ENCODE data around the gene NEUROG3.
"Not testable (repeated sequence)": the region's sequence is repeated elsewhere in the genome, so short reads cannot be mapped to it uniquely, and the experiment has no call there.

NEUROG3 gene

DNA sequence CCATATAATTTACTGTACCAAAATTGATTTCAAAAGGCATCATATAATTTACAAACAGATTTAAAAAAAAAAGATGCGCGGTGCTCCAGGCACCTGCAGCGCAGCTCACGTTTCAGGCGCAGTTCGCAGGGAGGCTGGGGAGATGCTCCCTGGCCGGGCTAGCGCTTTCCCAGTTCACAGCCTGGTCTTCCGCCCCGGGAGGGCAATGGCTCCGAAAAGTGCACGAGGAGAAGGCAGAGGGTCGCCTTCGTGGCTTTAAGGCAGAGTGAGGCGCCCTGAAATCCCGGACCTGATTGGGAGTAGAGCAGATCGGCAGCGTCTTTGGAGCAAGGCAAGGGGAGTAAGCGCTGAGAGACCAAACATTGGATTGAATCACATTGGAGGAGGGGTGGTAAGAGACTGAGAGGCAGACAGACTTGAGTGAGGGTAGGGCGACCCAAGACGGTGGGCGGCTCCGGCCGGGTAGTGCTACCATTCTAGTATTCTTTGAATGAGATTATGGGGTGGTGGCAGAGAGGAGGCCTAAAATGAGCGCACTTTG lies 1.5 kb downstream of the NEUROG3 start:
- DNase-seq (ENCODE audit: low read depth) = no peak

DNA sequence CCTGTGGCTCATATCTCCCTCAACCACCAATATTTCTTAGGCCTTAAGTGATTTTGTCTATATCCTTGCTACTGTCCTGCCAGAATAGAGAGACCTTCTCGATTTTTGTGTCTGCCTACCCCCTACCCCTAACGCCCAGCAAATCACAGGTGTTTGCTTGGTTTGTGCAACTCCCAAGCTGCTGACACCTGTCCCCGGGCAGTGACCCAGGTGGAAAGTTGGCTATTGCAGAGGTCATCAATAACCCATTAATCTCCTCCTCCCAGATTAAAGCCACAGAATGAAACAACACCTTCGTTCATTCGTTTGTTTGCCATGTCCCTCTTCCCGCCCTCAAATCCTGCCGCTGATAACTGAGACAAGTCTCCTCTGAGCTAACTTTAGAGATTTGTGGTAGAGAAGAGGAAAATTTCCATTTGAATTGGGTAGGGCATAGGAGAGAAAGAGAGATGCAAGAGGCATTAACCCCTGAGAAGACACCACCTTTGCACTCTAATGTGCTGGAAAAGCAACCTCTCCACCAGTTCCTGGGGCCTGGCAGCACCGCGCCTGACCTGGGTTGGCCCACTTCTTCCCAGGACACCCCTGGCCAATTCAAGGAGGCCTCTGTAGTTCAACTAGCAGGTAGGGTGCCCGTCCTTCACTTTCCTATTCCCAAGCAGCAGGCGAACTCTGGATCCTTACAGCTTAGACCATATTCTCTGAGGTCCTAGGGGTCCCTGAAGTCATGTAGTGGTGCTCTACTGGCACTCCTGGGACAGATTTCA lies 3.0 kb downstream of the NEUROG3 start:
- DNase-seq (ENCODE audit: low read depth) = no peak

DNA sequence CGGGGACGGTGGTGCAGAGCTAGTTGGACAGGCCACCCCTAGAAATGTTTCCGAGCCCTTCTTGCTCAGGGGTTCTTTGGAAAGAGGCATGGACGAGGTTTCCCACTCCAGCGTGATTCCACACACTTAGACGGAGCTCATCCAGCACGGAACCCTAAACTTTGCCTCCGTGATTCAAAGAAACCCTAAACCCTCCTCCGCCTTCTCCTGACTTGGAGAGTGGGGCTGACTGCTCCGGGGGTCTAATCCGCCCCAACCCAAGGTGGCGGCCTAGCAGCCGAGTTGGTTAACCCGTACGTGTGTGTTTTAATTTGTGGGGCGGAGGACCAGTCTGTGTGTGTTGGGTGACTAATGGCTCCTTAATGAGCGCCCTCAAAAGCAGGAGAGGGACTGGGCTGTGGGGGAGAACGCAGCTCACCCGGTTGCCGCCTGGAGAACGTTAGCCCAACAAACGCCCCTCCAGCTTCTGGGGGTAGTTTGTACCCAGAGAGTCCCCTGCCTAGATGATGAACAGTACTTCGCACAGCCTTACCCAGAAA lies 3.8 kb downstream of the NEUROG3 start:
- no peak for DNase-seq (ENCODE audit: low read depth)

DNA sequence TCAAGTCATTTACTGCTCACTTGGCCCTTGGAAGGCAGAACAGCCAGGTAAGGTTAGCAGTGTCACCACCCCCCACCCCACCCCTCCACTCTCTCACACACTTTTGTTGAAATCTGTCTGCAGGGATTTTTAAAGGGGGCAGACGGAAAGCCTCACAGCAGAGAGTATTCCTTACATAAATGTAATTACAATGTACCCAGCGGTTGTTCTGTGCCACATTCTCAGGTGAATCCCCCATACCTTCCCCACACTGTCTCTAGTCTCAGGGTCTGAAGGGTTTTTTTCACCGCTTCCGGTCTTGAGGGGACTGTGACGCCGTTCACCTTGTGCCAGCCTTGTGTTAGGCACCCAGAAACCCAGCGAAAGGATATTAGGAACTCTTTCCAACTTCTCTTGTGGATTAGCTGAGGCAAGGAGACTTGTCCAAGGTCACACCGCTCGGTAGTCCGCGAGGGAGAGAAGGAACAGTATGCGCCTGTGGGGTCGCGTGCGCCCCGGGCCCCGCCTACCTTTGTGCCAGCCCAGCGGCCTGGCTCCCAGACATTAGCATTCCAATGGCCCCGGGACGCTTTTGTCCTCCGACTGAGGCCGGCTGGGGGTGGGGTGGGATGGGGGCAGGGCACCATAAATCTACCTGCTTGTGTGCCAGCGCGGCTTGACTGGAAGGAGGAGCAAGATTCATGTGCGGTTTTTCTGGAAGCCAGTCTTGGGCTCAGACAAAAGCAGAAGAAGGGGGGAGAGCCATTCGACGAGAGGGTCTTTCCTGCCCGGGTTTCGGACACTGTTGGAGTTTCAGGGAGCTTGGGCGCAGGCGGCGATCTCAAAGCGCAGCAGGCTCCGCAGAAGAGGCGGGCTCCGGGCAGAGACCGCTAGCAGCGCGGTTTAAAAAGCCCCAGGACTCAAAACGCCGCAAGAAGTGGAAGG lies 4.5 kb downstream of the NEUROG3 start:
- no peak for DNase-seq (ENCODE audit: low read depth)

DNA sequence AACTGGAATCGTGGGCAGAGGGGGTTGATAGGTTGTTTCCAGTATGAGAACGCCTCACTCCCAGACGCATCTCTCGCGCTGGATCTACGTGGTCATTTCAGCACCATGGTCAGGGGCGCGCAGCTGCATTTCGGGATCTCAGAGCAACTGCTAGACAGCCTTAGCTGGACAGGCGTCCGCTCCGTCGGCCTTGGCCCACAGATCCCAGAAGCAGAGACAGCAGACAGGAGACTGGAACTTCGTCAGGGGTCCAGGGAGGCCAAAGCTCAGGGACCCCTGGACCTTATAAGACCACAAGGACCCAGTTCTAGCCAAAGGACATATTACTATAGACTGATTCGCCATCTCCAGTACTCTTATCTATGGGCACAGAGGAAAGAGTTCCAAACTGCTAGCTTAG lies 5.3 kb downstream of the NEUROG3 start:
- DNase-seq (ENCODE audit: low read depth) = peak; percentile 56

DNA sequence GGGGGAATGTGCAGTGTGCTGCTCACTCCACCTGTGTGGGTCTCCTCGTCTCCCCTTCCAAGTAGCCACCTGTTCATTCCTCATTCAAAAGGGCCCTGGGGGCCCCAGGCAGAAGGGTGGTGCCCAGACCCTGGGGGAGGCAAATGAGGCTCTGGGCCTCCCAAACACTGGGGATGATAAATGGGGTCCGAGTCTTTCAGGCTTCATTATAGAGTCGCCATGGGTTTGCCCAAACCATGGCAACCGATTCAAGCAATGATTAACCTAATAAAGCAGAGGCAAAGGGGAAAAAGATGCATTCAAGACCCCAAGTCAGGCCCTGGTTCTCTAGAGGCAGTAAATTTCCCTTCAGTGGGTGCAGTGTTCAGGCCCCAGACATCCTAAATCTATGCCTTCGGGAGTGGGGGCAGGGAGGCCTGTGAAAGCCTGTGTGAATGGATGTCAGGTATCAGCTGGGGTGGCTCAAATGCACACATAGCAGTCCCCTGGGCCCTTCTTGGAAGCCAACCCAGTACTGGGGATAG lies 10.4 kb downstream of the NEUROG3 start:
- no peak for DNase-seq (ENCODE audit: low read depth)

DNA sequence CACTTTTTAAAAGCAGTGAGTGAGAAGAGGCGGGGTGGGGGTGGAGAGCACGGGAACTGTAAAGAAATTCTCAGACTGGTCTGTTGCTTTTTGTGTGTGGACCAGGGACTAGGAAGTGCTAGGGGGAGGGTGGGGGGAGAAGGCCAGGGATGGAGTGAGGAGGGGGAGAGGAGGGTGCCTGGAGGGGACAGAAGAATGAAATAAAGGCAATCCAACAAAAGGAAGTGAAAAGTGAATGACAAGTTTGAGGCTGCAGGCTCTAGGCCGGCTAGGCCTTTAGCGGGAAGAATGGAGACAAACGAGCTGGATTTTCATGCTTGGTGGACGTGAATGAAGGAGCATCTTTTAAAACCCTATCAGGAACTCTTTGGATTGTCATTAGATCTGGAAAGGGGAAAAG lies 13.7 kb downstream of the NEUROG3 start:
- no peak for DNase-seq (ENCODE audit: low read depth)

DNA sequence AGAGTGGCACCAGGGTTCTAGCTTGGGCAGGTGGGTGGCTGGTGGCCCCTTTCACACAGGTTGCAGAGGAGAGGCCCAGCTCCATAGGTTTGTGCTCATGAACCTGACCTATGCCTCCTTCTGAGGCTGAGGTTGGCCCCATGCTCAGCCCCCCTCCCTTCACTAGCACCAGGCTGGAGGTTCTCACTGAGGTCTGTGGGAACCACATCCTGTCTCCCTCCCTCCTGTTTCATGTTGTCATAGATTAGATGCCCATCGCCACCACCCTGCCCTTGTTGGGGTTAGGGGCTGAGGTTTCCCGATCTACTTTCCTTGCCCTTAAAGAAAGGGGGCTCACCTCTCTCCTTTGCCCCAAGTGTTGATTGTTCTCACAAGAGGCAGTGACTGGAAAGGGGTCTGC lies 14.7 kb downstream of the NEUROG3 start:
- DNase-seq (ENCODE audit: low read depth) = no peak

DNA sequence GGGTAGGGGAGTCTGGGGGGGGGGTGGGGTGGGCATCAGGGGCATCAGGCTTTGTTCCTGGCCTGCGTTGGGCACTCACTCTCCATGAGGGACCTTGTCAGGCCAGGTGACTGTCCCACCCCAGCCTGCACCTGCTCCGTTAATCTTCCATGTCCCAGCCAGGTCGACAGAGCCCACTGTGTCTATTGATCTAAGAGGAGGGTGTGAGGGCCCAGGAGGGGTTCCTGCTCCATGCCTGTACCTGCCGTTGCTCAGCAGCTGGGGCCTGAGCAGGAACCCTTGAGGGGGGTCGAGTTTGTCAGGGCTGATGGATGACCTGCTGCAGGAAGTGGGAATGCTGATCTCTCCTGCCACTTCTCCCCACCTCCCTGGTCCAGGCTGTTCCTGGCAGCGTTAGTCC lies 18.6 kb downstream of the NEUROG3 start:
- no peak for DNase-seq (ENCODE audit: low read depth)

DNA sequence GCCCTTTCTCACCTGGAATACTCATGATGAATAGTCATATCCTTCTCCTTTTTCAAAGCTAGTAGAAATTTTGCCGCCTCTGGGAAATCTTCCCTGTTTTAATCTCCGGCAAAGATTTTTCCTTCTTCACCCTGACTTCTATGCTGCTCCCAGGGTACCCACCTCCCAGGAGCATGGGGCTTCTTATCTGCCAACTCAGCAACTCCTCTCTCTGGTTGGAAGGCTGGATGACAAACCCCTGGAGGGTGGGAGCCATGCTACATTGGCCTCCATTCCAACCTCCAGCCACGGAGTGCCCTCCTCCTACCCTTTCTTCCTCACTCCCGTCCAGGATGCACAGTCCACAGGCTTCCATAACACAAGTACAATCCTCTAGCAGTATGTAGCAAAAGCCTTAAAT lies 19.9 kb downstream of the NEUROG3 start:
- DNase-seq (ENCODE audit: low read depth) = no peak

DNA sequence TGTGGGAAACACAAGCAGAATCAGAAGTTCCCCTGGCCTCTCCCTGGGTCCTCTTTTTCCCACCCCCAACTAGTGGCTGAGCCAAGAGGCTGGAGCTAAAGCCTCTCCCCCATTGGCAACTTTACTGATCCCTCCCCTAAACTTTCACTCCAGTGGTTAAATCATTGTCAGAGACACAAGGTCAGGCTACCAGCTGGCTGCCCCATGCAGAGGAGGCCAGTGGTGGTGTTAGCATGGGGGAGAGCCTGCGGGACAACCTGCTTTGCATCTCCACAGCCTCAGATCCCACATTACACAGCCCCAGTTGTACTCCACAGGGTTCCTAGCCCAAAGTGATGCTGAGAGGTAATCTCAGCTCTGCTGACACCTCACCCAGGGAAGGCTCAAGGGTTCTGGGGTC lies 21.0 kb downstream of the NEUROG3 start:
- no peak for DNase-seq (ENCODE audit: low read depth)

DNA sequence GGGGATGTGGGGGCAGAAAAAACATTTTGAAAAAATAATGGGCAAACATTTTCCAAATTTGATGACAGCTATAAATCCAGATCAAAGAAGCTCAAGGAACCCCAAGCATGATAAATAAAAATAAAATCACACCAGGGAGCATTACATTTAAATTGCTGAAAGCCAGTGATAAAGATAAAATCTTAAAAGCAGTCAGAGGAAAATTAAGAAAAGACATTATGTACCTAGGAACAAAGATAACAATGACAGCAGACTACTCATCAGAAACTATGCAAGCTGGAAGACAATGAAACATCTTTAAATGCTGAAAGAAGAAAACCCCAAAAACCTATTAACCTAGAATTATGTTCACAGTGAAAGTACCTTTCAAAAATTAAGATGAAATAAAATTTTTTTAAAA lies 23.3 kb downstream of the NEUROG3 start:
- DNase-seq (ENCODE audit: low read depth) = peak; percentile 6

DNA sequence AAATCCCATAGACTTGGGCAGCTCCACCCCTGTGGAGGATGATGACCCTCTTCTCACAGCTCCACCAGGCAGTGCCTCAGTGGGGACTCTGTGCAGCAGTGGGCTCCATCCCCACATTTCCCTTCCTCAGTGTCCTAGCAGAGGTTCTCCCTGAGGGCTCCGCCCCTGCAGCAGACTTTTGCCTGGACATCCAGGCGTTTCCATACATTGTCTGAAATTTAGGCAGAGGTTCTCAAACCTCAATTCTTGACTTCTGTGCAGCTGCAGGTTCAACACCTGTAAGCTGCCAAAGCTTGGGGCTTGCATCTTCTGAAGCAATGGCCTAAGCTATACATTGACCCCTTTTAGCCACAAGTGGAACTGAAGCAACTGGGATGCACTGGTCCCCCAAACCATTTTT lies 31.8 kb downstream of the NEUROG3 start:
- no peak for DNase-seq (ENCODE audit: low read depth)

DNA sequence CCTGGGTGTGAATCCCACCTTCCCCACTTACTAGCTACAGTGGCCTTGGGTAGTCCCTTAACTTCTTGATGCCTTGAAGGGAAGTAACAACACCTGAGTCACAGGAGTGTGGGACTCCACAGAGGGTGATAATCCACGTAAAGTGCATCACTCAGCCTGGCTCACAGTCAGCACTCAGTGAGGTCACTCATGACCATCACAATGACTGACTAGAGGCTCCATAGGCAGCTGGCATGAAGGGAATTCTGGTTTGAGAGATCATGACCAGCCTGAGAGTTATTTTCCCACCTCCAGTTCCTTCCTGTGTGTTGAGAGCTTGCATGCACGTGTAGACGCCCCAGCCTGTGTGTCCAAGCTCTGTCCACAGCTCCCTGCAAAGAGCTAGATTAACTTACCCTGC lies 34.8 kb downstream of the NEUROG3 start:
- DNase-seq (ENCODE audit: low read depth) = peak; percentile 7

DNA sequence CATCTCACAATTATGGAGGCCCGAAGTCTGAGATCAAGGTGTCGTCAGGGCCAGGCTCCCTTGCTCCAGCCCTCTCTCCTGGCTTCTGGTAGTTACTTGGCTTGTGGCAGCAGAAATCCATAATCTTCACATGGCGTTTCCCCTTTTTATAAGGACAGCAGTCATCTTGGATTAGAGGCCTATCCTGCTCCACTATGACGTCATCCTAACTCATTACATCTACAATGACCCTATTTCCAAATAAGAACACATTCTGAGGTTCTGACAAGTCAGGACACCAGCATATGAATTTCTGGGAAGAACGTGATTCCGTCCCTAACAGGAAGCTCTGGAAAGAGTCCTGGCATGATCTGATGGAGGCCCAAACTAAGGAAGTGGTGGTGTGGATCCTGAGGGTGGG lies 35.8 kb downstream of the NEUROG3 start:
- no peak for DNase-seq (ENCODE audit: low read depth)

DNA sequence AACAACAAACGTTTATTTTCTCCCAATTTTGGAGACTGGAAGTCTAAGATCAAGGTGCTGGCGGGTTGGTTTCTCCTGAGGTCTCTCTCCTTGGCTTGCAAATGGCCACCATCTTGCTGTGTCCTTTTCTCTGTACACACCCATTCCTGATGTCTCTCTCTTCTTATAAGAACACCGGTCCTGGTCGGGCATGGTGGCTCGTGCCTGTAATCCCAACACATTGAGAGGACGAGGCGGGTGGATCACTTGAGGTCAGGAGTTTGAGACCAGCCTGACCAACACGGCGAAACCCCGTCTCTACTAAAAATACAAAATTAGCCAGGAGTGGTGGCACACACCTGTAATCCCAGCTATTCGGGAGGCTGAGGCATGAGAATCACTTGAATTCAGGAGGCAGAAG lies 36.7 kb downstream of the NEUROG3 start:
- not testable (repeated sequence) for DNase-seq (ENCODE audit: low read depth)

DNA sequence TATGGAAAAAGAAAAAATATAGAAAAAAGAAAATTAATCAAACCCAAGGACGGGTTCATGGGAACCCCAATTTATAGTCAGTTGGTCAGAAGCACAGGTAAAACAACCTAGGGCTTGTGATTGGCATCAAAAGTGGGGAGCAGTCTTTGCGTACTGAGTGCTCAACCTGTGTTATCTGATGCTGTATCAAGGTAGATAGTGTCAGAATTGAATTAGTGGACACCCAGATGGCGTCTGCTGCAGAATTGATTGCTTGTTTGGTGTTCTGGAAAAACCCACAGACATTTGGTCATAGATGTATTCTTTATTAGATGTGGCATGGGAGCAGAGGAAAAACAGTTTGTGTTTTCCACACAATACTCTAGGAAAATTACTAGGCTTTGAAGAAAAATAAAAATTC lies 39.6 kb downstream of the NEUROG3 start:
- no peak for DNase-seq (ENCODE audit: low read depth)

DNA sequence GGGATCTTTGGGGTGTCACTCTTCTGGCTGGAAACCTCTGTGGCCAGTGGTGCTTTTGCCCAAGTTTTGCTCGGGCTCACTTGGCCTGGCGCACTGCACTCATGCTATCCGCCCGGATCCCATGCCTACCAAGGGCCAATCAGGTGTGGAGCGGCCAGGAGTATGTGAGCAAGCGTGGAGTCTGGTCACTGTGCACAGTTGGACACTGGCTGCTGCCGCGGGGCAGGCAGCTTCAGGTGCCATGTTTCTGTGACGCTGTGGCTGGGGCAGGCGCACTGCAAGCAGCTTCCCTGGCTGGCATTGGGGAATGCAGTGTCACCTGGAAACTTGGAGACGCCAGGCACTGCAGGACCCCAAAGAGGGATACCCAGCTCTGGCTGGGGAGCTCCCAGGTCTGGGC lies 45.3 kb downstream of the NEUROG3 start:
- no peak for DNase-seq (ENCODE audit: low read depth)

All from amniotic epithelial cell (primary cell).